NCI-H2081 treated with DMSO at 0.1 percent for 48 hours (cell line): Measurements from ENCODE around the gene GALNT2.

Experiments used
- DNase-seq: peaks from one replicate; lab custom pipeline; 2025; lab: John Stamatoyannopoulos, UW

Gene GALNT2

GRCh38 chr1:230129341-230129740, 62.3 kb downstream of the GALNT2 start:
- no peak for DNase-seq

- DNase-seq, result no peak
These were observed 63.3 kb downstream of the GALNT2 start for GRCh38 chr1:230130172-230130944.

GRCh38 chr1:230131457-230131856, 64.4 kb downstream of the GALNT2 start:
- DNase-seq, result no peak

- no peak for DNase-seq
These were observed 65.7 kb downstream of the GALNT2 start for GRCh38 chr1:230132758-230133157.

- DNase-seq, result no peak
These were observed 68.7 kb downstream of the GALNT2 start for GRCh38 chr1:230135726-230136125.

GRCh38 chr1:230136453-230137336, 69.7 kb downstream of the GALNT2 start:
- no peak for DNase-seq

- DNase-seq, result no peak
These were observed 70.3 kb downstream of the GALNT2 start for GRCh38 chr1:230137337-230137815.

- DNase-seq, result no peak
These were observed 71.7 kb downstream of the GALNT2 start for GRCh38 chr1:230138561-230139239.

- DNase-seq, result no peak
These were observed 72.3 kb downstream of the GALNT2 start for GRCh38 chr1:230139315-230139714.

- DNase-seq, result no peak
These were observed 72.7 kb downstream of the GALNT2 start for GRCh38 chr1:230139741-230140140.

- DNase-seq, result no peak
These were observed 73.4 kb downstream of the GALNT2 start for GRCh38 chr1:230140221-230141020.

GRCh38 chr1:230141021-230141648, 74.1 kb downstream of the GALNT2 start:
- no peak for DNase-seq

GRCh38 chr1:230141797-230142607, 75.0 kb downstream of the GALNT2 start:
- DNase-seq, result no peak

- no peak for DNase-seq
These were observed 75.7 kb downstream of the GALNT2 start for GRCh38 chr1:230142608-230143210.

GRCh38 chr1:230143534-230143933, 76.5 kb downstream of the GALNT2 start:
- no peak for DNase-seq

- no peak for DNase-seq
These were observed 77.1 kb downstream of the GALNT2 start for GRCh38 chr1:230144010-230144614.

- no peak for DNase-seq
These were observed 77.9 kb downstream of the GALNT2 start for GRCh38 chr1:230144758-230145504.

GRCh38 chr1:230145505-230145899, 78.5 kb downstream of the GALNT2 start:
- no peak for DNase-seq
